HEK293 (cell line): ENCODE results near the gene DSCAML1.

Experiments used
- CTCF ChIA-PET: fragments of 350-600 bp; formaldehyde crosslinking; extraction: SDS; loops from one replicate; lab custom pipeline; 2021; ENCODE audit warnings: antibody characterized with exemption; lab: Yijun Ruan, JAX
- POLR2A ChIA-PET: fragments of 300-600 bp; formaldehyde crosslinking; extraction: SDS; loops from one replicate; lab custom pipeline; 2020; ENCODE audit warnings: antibody characterized with exemption, inconsistent platforms; lab: Yijun Ruan, JAX
- H3K27ac ChIP-seq: fragments of 200-500 bp; sonication (Bioruptor generic); 2 replicates; pipeline ENCODE4 v1.5.1; 2014; ENCODE audit warnings: low read depth, low read length, control low read depth, inconsistent platforms; ENCODE audit errors: extremely low read depth
- H3K36me3 ChIP-seq, 2 experiments: fragments of 200-500 bp in 1 of 2; sonication (Bioruptor generic) in 1 of 2; 1 replicate in 1 of 2; 2 replicates in 1 of 2; pipeline ENCODE4 v1.5.1; 2014 to 2017; ENCODE audit warnings: inconsistent platforms in 2 of 2, low read length in 2 of 2; ENCODE audit not compliant: control insufficient read depth in 2 of 2, insufficient read depth in 1 of 2
- H3K4me1 ChIP-seq: fragments of 200-500 bp; sonication (Bioruptor generic); 2 replicates; pipeline ENCODE4 v1.5.1; 2014; ENCODE audit warnings: mild to moderate bottlenecking, low read length, inconsistent platforms; ENCODE audit not compliant: control insufficient read depth, insufficient read depth
- H3K4me3 ChIP-seq: 2 replicates; pipeline ENCODE4 v1.5.1; 2011; ENCODE audit warnings: low read depth, mild to moderate bottlenecking, control low read depth, low read length, moderate library complexity
- H3K9me3 ChIP-seq: fragments of 200-500 bp; sonication (Bioruptor generic); 2 replicates; pipeline ENCODE4 v1.5.1; 2014; ENCODE audit warnings: low read depth, low read length, inconsistent platforms; ENCODE audit not compliant: control insufficient read depth, insufficient read depth
- INSM2 ChIP-seq: fragments of 450-650 bp; formaldehyde crosslinking; IDR thresholded peaks from 2 replicates; pipeline ENCODE4 v1.5.1; 2016; ENCODE audit warnings: missing biosample characterization, missing genetic modification characterization
- KLF16 ChIP-seq: fragments of 450-650 bp; formaldehyde crosslinking; IDR thresholded peaks from 2 replicates; pipeline ENCODE4 v1.5.1; 2017; ENCODE audit warnings: missing biosample characterization, missing genetic modification characterization
- REPIN1 ChIP-seq: fragments of 450-650 bp; formaldehyde crosslinking; IDR thresholded peaks from 2 replicates; pipeline ENCODE4 v1.5.1; 2017; ENCODE audit warnings: missing biosample characterization, missing genetic modification characterization, low read depth
- SP3 ChIP-seq: fragments of 450-650 bp; formaldehyde crosslinking; IDR thresholded peaks from 2 replicates; pipeline ENCODE4 v1.5.1; 2016; ENCODE audit warnings: missing biosample characterization, missing genetic modification characterization
- ZBTB10 ChIP-seq: fragments of 450-650 bp; formaldehyde crosslinking; IDR thresholded peaks from 2 replicates; pipeline ENCODE4 v1.5.1; 2016; ENCODE audit warnings: missing biosample characterization, missing genetic modification characterization
- ZNF157 ChIP-seq: fragments of 450-650 bp; formaldehyde crosslinking; IDR thresholded peaks from 2 replicates; pipeline ENCODE4 v1.5.1; 2016; ENCODE audit warnings: missing biosample characterization, missing genetic modification characterization
- ZNF335 ChIP-seq: fragments of 450-650 bp; formaldehyde crosslinking; conservative IDR thresholded peaks from 2 replicates; pipeline ENCODE4 v1.5.1; 2016; ENCODE audit warnings: missing biosample characterization, missing genetic modification characterization
- ZNF341 ChIP-seq: fragments of 450-650 bp; formaldehyde crosslinking; IDR thresholded peaks from 2 replicates; pipeline ENCODE4; 2016; ENCODE audit warnings: low read depth, missing biosample characterization, missing genetic modification characterization
- ZNF394 ChIP-seq: fragments of 450-650 bp; formaldehyde crosslinking; IDR thresholded peaks from 2 replicates; pipeline ENCODE4 v1.5.1; 2016; ENCODE audit warnings: missing biosample characterization, missing genetic modification characterization, mild to moderate bottlenecking, moderate library complexity, borderline replicate concordance
- ZNF600 ChIP-seq: fragments of 450-650 bp; formaldehyde crosslinking; IDR thresholded peaks from 2 replicates; pipeline ENCODE4 v1.5.1; 2016; ENCODE audit warnings: missing biosample characterization, missing genetic modification characterization
- ZNF624 ChIP-seq: fragments of 450-650 bp; formaldehyde crosslinking; IDR thresholded peaks from 2 replicates; pipeline ENCODE4 v1.5.1; 2017; ENCODE audit warnings: missing biosample characterization, missing genetic modification characterization
- ZNF626 ChIP-seq: fragments of 450-650 bp; sonication (Bioruptor Pico); formaldehyde crosslinking; IDR thresholded peaks from 2 replicates; pipeline ENCODE4 v1.5.1; 2018; ENCODE audit warnings: missing biosample characterization, missing genetic modification characterization, inconsistent platforms
- ZNF664 ChIP-seq: fragments of 450-650 bp; formaldehyde crosslinking; IDR thresholded peaks from 2 replicates; pipeline ENCODE4 v1.5.1; 2016; ENCODE audit warnings: missing biosample characterization, missing genetic modification characterization
- ZNF707 ChIP-seq: fragments of 450-650 bp; formaldehyde crosslinking; IDR thresholded peaks from 2 replicates; pipeline ENCODE4 v1.5.1; 2016; ENCODE audit warnings: missing biosample characterization, missing genetic modification characterization
- ZNF747 ChIP-seq: fragments of 450-650 bp; formaldehyde crosslinking; IDR thresholded peaks from 2 replicates; pipeline ENCODE4 v1.5.1; 2016; ENCODE audit warnings: missing biosample characterization, missing genetic modification characterization
- ZNF768 ChIP-seq: fragments of 450-650 bp; formaldehyde crosslinking; IDR thresholded peaks from 2 replicates; pipeline ENCODE4 v1.5.1; 2018; ENCODE audit warnings: missing biosample characterization, mild to moderate bottlenecking, missing genetic modification characterization
- ZSCAN4 ChIP-seq: fragments of 450-650 bp; formaldehyde crosslinking; IDR thresholded peaks from 2 replicates; pipeline ENCODE4 v1.5.1; 2017; ENCODE audit warnings: missing biosample characterization, missing genetic modification characterization
- TF ChIP-seq, protein P1 (sequence below): fragments of 450-650 bp; formaldehyde crosslinking; IDR thresholded peaks from 2 replicates; pipeline ENCODE4 v1.5.1; 2016; ENCODE audit warnings: missing biosample characterization, missing genetic modification characterization
- TF ChIP-seq, protein P2 (sequence below): fragments of 450-650 bp; formaldehyde crosslinking; IDR thresholded peaks from 2 replicates; pipeline ENCODE4 v1.5.1; 2016; ENCODE audit warnings: missing biosample characterization, missing genetic modification characterization

The DSCAML1 gene

DNA sequence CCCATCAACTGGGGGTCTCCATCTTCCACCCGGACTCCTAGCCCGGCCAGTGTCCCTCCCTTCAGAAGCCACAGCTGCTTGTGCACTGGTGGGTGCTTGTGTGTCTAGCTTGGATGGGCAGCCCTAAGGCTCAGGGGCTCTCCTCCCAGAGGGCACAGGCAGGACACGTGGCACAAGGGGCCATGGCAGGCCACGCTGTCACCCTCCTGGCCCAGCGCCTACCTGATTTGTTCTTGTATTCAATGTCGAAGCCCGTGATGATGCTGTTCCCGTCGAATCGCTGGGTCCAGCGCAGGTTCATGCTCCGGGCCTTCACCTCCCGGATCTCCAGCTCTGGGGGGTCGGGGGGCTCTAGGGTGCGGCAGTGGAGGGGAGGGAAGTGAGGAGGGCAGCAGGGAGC, 316.8 kb downstream of the DSCAML1 start (continued):
- TF ChIP-seq ZNF707 (tag by site-specific recombination) (no peak), KLF16 (no peak), ZNF664 (tag by site-specific recombination) (no peak), ZNF335 (tag by site-specific recombination) (no peak), ZNF624 (tag by site-specific recombination) (no peak), ZNF768 (tag by site-specific recombination) (no peak)
- TF ChIP-seq, all 188 proteins: peak for 0

GRCh38 chr11:117479372-117479771, 317.6 kb downstream of the DSCAML1 start:
- no peak overlapping the region for H3K27ac ChIP-seq
- TF ChIP-seq ZNF747, result no peak
- no peak for TF ChIP-seq ZNF626
- TF ChIP-seq ZNF600, result no peak
- no peaks in the 10 kb centered on the region for H3K9me3 ChIP-seq
- H3K4me1 ChIP-seq, result no peaks in the 10 kb centered on the region
- POLR2A ChIA-PET, result no interaction called here
- no peaks in the 10 kb centered on the region for H3K36me3 ChIP-seq
- CTCF ChIA-PET, result interaction anchor here (0.6 to 1.7 kb wide), 5 partner anchors 16 to 787 kb away, joined by 3 to 6 read pairs (median 5); no protein-coding TSS in a partner anchor
- H3K4me3 ChIP-seq, result no peak overlapping the region

DNA sequence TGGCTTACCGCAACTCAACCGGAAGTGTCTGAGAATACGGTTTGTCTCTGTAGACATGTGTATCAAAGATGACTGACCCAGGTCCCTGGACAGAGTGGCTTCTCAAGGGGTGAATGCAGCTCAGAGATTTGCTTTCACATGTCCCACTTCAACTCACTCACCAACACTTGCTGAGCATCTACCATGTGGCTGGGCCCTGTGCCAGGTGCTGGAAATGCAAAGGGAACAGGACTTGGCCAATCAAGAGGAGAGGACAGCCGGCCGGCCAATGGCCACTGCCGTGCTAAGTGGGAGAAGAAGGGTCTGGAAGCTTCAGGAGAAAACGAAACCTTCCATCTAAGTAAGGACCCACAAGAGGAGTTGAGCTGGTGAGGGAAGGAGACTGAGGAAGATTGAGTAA, 318.1 kb downstream of the DSCAML1 start:
- POLR2A ChIA-PET, result no interaction called here
- Histone ChIP-seq H3K4me1 (no peaks in the 10 kb centered on the region), H3K27ac (no peak overlapping the region), H3K36me3 (no peaks in the 10 kb centered on the region), H3K4me3 (no peak overlapping the region), H3K9me3 (no peaks in the 10 kb centered on the region)
- CTCF ChIA-PET, result interaction anchor here (0.6 to 1.7 kb wide), 4 partner anchors 17 to 786 kb away, joined by 3 to 6 read pairs (median 6); no protein-coding TSS in a partner anchor
- TF ChIP-seq SP3 (tag by site-specific recombination) (no peak), ZNF394 (tag by site-specific recombination) (no peak)

- no peak overlapping the region for H3K4me3 ChIP-seq
- CTCF ChIA-PET, result no interaction called here
- TF ChIP-seq ZNF157, result no peak
- no peak for TF ChIP-seq REPIN1 (tag by site-specific recombination)
- no peak for TF ChIP-seq ZNF341
- TF ChIP-seq ZBTB10 (tag by site-specific recombination), result no peak
- TF ChIP-seq, all 188 proteins: peak for 0
- H3K27ac ChIP-seq, result no peak overlapping the region
- H3K4me1 ChIP-seq, result no peaks in the 10 kb centered on the region
- H3K9me3 ChIP-seq, result no peaks in the 10 kb centered on the region
- POLR2A ChIA-PET, result no interaction called here
- no peaks in the 10 kb centered on the region for H3K36me3 ChIP-seq
Measured at GRCh38 chr11:117478126-117478860, 318.7 kb downstream of the DSCAML1 start.

DNA sequence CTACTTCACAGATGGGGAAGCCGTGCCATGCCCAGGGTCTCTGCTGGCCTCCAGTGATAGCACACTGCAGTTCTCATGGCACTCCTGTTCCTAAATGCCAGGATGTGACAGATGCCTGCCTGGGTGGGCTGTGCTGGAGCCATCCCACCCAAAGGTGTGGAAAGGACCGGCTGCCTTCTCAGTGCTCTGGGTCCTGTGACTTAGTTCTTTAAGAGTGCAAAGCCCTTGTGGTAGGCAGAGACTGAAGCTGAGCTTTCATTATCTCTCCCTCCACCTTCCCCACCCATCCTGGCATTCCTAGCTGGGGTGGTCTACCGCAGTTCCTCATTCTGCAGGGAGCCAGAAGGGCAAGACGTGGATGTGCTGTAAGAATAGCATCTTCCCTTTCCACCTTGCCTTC, 319.3 kb downstream of the DSCAML1 start:
- POLR2A ChIA-PET, result no interaction called here
- CTCF ChIA-PET, result no interaction called here
- Histone ChIP-seq H3K9me3 (no peaks in the 10 kb centered on the region), H3K4me1 (no peaks in the 10 kb centered on the region), H3K4me3 (no peak overlapping the region), H3K27ac (no peak overlapping the region), H3K36me3 (no peaks in the 10 kb centered on the region)
- TF ChIP-seq, protein P1, sequence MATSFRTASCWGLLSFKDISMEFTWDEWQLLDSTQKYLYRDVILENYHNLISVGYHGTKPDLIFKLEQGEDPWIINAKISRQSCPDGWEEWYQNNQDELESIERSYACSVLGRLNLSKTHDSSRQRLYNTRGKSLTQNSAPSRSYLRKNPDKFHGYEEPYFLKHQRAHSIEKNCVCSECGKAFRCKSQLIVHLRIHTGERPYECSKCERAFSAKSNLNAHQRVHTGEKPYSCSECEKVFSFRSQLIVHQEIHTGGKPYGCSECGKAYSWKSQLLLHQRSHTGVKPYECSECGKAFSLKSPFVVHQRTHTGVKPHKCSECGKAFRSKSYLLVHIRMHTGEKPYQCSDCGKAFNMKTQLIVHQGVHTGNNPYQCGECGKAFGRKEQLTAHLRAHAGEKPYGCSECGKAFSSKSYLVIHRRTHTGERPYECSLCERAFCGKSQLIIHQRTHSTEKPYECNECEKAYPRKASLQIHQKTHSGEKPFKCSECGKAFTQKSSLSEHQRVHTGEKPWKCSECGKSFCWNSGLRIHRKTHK (tag by site-specific recombination), result no peak
- TF ChIP-seq INSM2 (no peak), ZSCAN4 (tag by site-specific recombination) (no peak)
- TF ChIP-seq, protein P2, sequence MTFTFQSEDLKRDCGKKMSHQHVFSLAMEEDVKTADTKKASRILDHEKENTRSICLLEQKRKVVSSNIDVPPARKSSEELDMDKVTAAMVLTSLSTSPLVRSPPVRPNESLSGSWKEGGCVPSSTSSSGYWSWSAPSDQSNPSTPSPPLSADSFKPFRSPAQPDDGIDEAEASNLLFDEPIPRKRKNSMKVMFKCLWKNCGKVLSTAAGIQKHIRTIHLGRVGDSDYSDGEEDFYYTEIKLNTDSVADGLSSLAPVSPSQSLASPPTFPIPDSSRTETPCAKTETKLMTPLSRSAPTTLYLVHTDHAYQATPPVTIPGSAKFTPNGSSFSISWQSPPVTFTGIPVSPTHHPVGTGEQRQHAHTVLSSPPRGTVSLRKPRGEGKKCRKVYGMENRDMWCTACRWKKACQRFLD (tag by site-specific recombination), result no peak
